Measurements from ENCODE around the gene OR4M1.
"Not testable (repeated sequence)": the region's sequence is repeated elsewhere in the genome, so short reads cannot be mapped to it uniquely, and the experiment has no call there.

OR4M1 gene

GRCh38 chr14:19799880-19800279, 26.6 kb downstream of the OR4M1 start:
- DNase-seq (ENCODE audit: insufficient read length, low spot score) (no peak), FAIRE-seq (no peak)
- TF ChIP-seq TAF1 (IDR thresholded peaks at IDR 0.05; ENCODE audit: low read depth, low read length) (no peak), POLR2A (IDR thresholded peaks at IDR 0.05; ENCODE audit: low read depth, low read length) (no peak), POU2F2 (IDR thresholded peaks at IDR 0.05; ENCODE audit: low read depth, low read length) (no peak), SPI1 (IDR thresholded peaks at IDR 0.05; ENCODE audit: low read depth, low read length) (no peak), POLR2AphosphoS5 (IDR thresholded peaks at IDR 0.05; ENCODE audit: low read depth, low read length) (no peak), PAX5 (IDR thresholded peaks at IDR 0.05; ENCODE audit: insufficient read depth, low read length, severe bottlenecking) (no peak)

- FAIRE-seq (no peak), DNase-seq (ENCODE audit: insufficient read length, low spot score) (no peak)
- TF ChIP-seq POU2F2 (IDR thresholded peaks at IDR 0.05; ENCODE audit: low read depth, low read length), result no peak
- TF ChIP-seq POLR2A (IDR thresholded peaks at IDR 0.05; ENCODE audit: low read depth, low read length), result no peak
- no peak for TF ChIP-seq TAF1 (IDR thresholded peaks at IDR 0.05; ENCODE audit: low read depth, low read length)
- TF ChIP-seq PAX5 (IDR thresholded peaks at IDR 0.05; ENCODE audit: insufficient read depth, low read length, severe bottlenecking), result no peak
- TF ChIP-seq POLR2AphosphoS5 (IDR thresholded peaks at IDR 0.05; ENCODE audit: low read depth, low read length), result no peak
Measured at GRCh38 chr14:19800282-19801117, 27.2 kb downstream of the OR4M1 start.

- no peak for DNase-seq (ENCODE audit: insufficient read length, low spot score)
- FAIRE-seq, result no peak
- TF ChIP-seq PAX5 (IDR thresholded peaks at IDR 0.05; ENCODE audit: insufficient read depth, low read length, severe bottlenecking) (no peak), POLR2A (IDR thresholded peaks at IDR 0.05; ENCODE audit: low read depth, low read length) (no peak), SPI1 (IDR thresholded peaks at IDR 0.05; ENCODE audit: low read depth, low read length) (no peak), TAF1 (IDR thresholded peaks at IDR 0.05; ENCODE audit: low read depth, low read length) (no peak), POLR2AphosphoS5 (IDR thresholded peaks at IDR 0.05; ENCODE audit: low read depth, low read length) (no peak), POU2F2 (IDR thresholded peaks at IDR 0.05; ENCODE audit: low read depth, low read length) (no peak)
Measured at GRCh38 chr14:19801118-19801464, 27.8 kb downstream of the OR4M1 start.

GRCh38 chr14:19803470-19803869, 30.2 kb downstream of the OR4M1 start, which contains the start of gene OR4N2:
Gene OR4N2 (plus strand): TSS chr14:19803770. CDS start chr14:19827449, 23,679 bp downstream.
- not testable (repeated sequence) for FAIRE-seq; DNase-seq (ENCODE audit: insufficient read length, low spot score)

- FAIRE-seq, result not testable (repeated sequence)
Measured at GRCh38 chr14:19813171-19813920, 40.0 kb downstream of the OR4M1 start.

GRCh38 chr14:19819879-19820278, 46.6 kb downstream of the OR4M1 start:
- not testable (repeated sequence) for FAIRE-seq; DNase-seq (ENCODE audit: insufficient read length, low spot score)

More at GRCh38 chr14:19813171-19813920, 40.0 kb downstream of the OR4M1 start:
- not testable (repeated sequence) for DNase-seq (ENCODE audit: insufficient read length, low spot score)

GRCh38 chr14:19821016-19821415, 47.7 kb downstream of the OR4M1 start:
- not testable (repeated sequence) for FAIRE-seq; DNase-seq (ENCODE audit: insufficient read length, low spot score)

GRCh38 chr14:19823178-19823577, 49.9 kb downstream of the OR4M1 start:
- DNase-seq (ENCODE audit: insufficient read length, low spot score) (no peak), FAIRE-seq (no peak)
- TF ChIP-seq POLR2AphosphoS5 (IDR thresholded peaks at IDR 0.05; ENCODE audit: low read depth, low read length) (no peak), PAX5 (IDR thresholded peaks at IDR 0.05; ENCODE audit: insufficient read depth, low read length, severe bottlenecking) (no peak), TAF1 (IDR thresholded peaks at IDR 0.05; ENCODE audit: low read depth, low read length) (no peak), POLR2A (IDR thresholded peaks at IDR 0.05; ENCODE audit: low read depth, low read length) (no peak), POU2F2 (IDR thresholded peaks at IDR 0.05; ENCODE audit: low read depth, low read length) (no peak), SPI1 (IDR thresholded peaks at IDR 0.05; ENCODE audit: low read depth, low read length) (no peak)

- TF ChIP-seq POU2F2 (IDR thresholded peaks at IDR 0.05; ENCODE audit: low read depth, low read length), result no peak
- no peak for TF ChIP-seq SPI1 (IDR thresholded peaks at IDR 0.05; ENCODE audit: low read depth, low read length)
- TF ChIP-seq POLR2A (IDR thresholded peaks at IDR 0.05; ENCODE audit: low read depth, low read length), result no peak
- no peak for TF ChIP-seq POLR2AphosphoS5 (IDR thresholded peaks at IDR 0.05; ENCODE audit: low read depth, low read length)
- no peak for TF ChIP-seq TAF1 (IDR thresholded peaks at IDR 0.05; ENCODE audit: low read depth, low read length)
- TF ChIP-seq PAX5 (IDR thresholded peaks at IDR 0.05; ENCODE audit: insufficient read depth, low read length, severe bottlenecking), result no peak
- DNase-seq (ENCODE audit: insufficient read length, low spot score), result no peak
- FAIRE-seq, result no peak
Measured at GRCh38 chr14:19823765-19824164, 50.5 kb downstream of the OR4M1 start.

- DNase-seq (ENCODE audit: insufficient read length, low spot score); FAIRE-seq: not testable (repeated sequence)
Measured at GRCh38 chr14:19827626-19828244, 54.4 kb downstream of the OR4M1 start.

GRCh38 chr14:19828314-19828713, 55.0 kb downstream of the OR4M1 start:
- DNase-seq (ENCODE audit: insufficient read length, low spot score), result no peak
- TF ChIP-seq PAX5 (IDR thresholded peaks at IDR 0.05; ENCODE audit: insufficient read depth, low read length, severe bottlenecking), result no peak
- TF ChIP-seq SPI1 (IDR thresholded peaks at IDR 0.05; ENCODE audit: low read depth, low read length), result no peak
- no peak for TF ChIP-seq POU2F2 (IDR thresholded peaks at IDR 0.05; ENCODE audit: low read depth, low read length)
- TF ChIP-seq TAF1 (IDR thresholded peaks at IDR 0.05; ENCODE audit: low read depth, low read length), result no peak
- TF ChIP-seq POLR2AphosphoS5 (IDR thresholded peaks at IDR 0.05; ENCODE audit: low read depth, low read length), result no peak
- TF ChIP-seq POLR2A (IDR thresholded peaks at IDR 0.05; ENCODE audit: low read depth, low read length), result no peak
- FAIRE-seq, result no peak

All from GM12891 (cell line).